MCF 10A (cell line): ENCODE data around the gene IQCH. TPM values are rescaled to one million over a fixed set of nuclear protein-coding genes. Genes with fewer than 3 reads are reported as not detected.

Experiments
- BruUV-seq: library from RNA; stranded (reverse); fragments of 400-500 nt; replicated peaks from 2 replicates; lab custom pipeline; 2021; lab: Mats Ljungman, UMichigan
- CTCF ChIA-PET: fragments of 300-600 bp; sonication (Branson Sonifier 250); formaldehyde crosslinking; extraction: SDS; loops from one replicate; lab custom pipeline; 2021; ENCODE audit warnings: antibody characterized with exemption, inconsistent platforms; lab: Yijun Ruan, JAX
- POLR2A ChIA-PET: fragments of 300-600, 350-650 bp; sonication (Branson Sonifier 250); formaldehyde crosslinking; extraction: SDS; loops from one replicate; lab custom pipeline; 2020; ENCODE audit warnings: antibody characterized with exemption, inconsistent platforms; lab: Yijun Ruan, JAX
- DNase-seq: peaks from one replicate; pipeline ENCODE4 v3.0.0-alpha.2; 2018; ENCODE audit not compliant: unreplicated experiment
- H3K27ac Mint-ChIP-seq: one replicate; pipeline ENCODE4 v1.8.0; 2022; ENCODE audit warnings: mild to moderate bottlenecking, low read depth, mixed read lengths; ENCODE audit not compliant: unreplicated experiment
- H3K27me3 Mint-ChIP-seq: one replicate; pipeline ENCODE4 v1.8.0; 2022; ENCODE audit warnings: mixed read lengths; ENCODE audit not compliant: insufficient read depth, unreplicated experiment
- H3K36me3 Mint-ChIP-seq: one replicate; pipeline ENCODE4 v1.8.0; 2022; ENCODE audit warnings: mild to moderate bottlenecking, moderate library complexity, mixed read lengths; ENCODE audit not compliant: insufficient read depth, unreplicated experiment
- H3K4me1 Mint-ChIP-seq: one replicate; pipeline ENCODE4 v1.8.0; 2022; ENCODE audit warnings: mixed read lengths; ENCODE audit not compliant: insufficient read depth, unreplicated experiment
- H3K4me3 Mint-ChIP-seq: one replicate; pipeline ENCODE4 v1.8.0; 2022; ENCODE audit warnings: mild to moderate bottlenecking, moderate library complexity, mixed read lengths; ENCODE audit not compliant: unreplicated experiment
- H3K9me3 Mint-ChIP-seq: one replicate; pipeline ENCODE4 v1.8.0; 2022; ENCODE audit warnings: mixed read lengths; ENCODE audit not compliant: unreplicated experiment
- intact Hi-C: fragments of 100-400 bp; cut with micrococcal nuclease; formaldehyde crosslinking; loops from 2 replicates; pipeline ENCODE4 v1.14.1; 2022
- total RNA-seq: library from RNA; stranded (reverse); gene quantifications from 2 replicates; pipeline ENCODE4 v1.2.3, GENCODE V29; 2022
- TF ChIP-seq, protein P1 (sequence below): fragments of 200-600 bp; IDR thresholded peaks from one replicate; pipeline ENCODE4 v1.8.0; 2022; ENCODE audit warnings: antibody characterized with exemption, mild to moderate bottlenecking; ENCODE audit not compliant: unreplicated experiment

IQCH gene
- total RNA-seq, 1 experiment from 2014 or later, result 5.0 TPM

DNA sequence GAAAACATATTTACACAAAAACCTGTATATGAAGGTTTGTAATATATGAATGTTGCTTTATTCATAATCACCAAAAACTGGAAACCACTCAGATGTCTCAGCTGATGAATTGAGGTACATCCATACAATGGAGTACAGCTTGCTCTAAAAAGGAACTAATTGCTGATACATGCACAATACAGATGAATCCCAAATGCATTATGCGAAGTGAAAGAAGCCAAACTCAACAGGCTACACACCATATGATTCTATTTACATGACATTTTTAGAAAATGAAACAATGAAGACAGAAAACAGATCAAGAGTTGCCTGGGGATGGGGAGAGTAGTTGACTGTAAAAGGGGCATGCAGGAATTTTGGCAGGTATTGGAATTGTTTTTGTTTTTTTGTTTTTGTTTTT, 95.5 kb downstream of the IQCH start:
- Mint-ChIP-seq H3K4me1 (no peaks in the 10 kb centered on the region), H3K27me3 (no peaks in the 10 kb centered on the region), H3K9me3 (no peaks in the 10 kb centered on the region), H3K4me3 (no peak overlapping the region), H3K27ac (no peak overlapping the region), H3K36me3 (no peaks in the 10 kb centered on the region)
- ChIA-PET POLR2A (no interaction called here), CTCF (interaction anchor here (0.6 kb wide), 1 partner anchor 42 kb away, joined by 4 read pairs; no protein-coding TSS in a partner anchor)
- TF ChIP-seq, protein P1, sequence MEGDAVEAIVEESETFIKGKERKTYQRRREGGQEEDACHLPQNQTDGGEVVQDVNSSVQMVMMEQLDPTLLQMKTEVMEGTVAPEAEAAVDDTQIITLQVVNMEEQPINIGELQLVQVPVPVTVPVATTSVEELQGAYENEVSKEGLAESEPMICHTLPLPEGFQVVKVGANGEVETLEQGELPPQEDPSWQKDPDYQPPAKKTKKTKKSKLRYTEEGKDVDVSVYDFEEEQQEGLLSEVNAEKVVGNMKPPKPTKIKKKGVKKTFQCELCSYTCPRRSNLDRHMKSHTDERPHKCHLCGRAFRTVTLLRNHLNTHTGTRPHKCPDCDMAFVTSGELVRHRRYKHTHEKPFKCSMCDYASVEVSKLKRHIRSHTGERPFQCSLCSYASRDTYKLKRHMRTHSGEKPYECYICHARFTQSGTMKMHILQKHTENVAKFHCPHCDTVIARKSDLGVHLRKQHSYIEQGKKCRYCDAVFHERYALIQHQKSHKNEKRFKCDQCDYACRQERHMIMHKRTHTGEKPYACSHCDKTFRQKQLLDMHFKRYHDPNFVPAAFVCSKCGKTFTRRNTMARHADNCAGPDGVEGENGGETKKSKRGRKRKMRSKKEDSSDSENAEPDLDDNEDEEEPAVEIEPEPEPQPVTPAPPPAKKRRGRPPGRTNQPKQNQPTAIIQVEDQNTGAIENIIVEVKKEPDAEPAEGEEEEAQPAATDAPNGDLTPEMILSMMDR, result no peak
- intact Hi-C loops, result no loop called here
- BruUV-seq, result no TSS peak
- no peak for DNase-seq

DNA sequence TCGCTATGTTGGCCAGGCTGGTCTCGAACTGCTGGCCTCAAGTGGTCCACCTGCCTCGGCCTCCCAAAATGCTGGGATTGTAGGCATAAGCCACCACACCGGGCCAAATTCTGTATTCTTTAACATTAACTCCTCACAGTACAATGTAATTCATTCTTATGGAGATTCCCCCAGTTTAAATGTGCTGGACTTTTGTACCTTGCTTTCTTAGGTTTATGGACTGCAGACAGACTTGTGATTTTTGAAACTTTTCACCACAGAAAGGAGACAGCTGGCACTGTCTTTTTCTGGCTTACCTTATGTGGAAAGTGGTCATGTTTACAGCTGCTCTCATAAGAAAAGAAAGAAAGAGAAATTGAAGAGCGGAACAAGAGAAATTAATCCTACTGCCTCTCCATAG, 103.8 kb downstream of the IQCH start:
- BruUV-seq, result no TSS peak
- Mint-ChIP-seq H3K27ac (no peak overlapping the region), H3K9me3 (no peaks in the 10 kb centered on the region), H3K4me1 (no peaks in the 10 kb centered on the region), H3K36me3 (no peaks in the 10 kb centered on the region), H3K27me3 (no peaks in the 10 kb centered on the region), H3K4me3 (no peak overlapping the region)
- TF ChIP-seq, protein P1, result no peak
- ChIA-PET CTCF (interaction anchor here (0.6 to 0.9 kb wide), 3 partner anchors 9 to 1355 kb away, joined by 3 to 4 read pairs (median 3); no protein-coding TSS in a partner anchor), POLR2A (no interaction called here)
- no peak for DNase-seq
- intact Hi-C loops, result no loop called here

DNA sequence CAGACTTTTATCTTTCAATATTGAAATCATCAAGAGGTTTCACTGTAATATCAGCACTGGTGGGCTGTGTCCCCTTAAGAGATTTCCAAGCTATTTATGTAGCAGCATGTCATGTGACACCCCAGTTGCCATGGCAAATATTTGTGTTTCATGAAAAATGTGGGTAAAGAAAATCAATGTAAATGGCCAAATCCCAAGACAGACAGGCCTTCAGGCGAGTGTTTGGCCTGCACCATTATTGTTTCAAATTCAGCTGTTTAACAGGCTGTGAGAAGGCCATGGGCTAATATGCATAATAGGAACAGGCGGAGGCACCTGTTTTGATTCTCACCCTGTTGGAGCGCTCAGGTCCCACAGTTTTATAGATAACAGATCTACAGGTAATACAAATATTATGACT, 104.2 kb downstream of the IQCH start:
- no peak for DNase-seq
- intact Hi-C loops, result no loop called here
- H3K36me3 Mint-ChIP-seq, result no peaks in the 10 kb centered on the region
- H3K4me3 Mint-ChIP-seq, result no peak overlapping the region
- ChIA-PET CTCF (interaction anchor here (0.9 kb wide), 1 partner anchor 9 kb away, joined by 3 read pairs; no protein-coding TSS in a partner anchor), POLR2A (no interaction called here)
- H3K9me3 Mint-ChIP-seq, result no peaks in the 10 kb centered on the region
- TF ChIP-seq, protein P1, result no peak
- BruUV-seq, result no TSS peak
- no peak overlapping the region for H3K27ac Mint-ChIP-seq
- no peaks in the 10 kb centered on the region for H3K27me3 Mint-ChIP-seq
- H3K4me1 Mint-ChIP-seq, result no peaks in the 10 kb centered on the region

DNA sequence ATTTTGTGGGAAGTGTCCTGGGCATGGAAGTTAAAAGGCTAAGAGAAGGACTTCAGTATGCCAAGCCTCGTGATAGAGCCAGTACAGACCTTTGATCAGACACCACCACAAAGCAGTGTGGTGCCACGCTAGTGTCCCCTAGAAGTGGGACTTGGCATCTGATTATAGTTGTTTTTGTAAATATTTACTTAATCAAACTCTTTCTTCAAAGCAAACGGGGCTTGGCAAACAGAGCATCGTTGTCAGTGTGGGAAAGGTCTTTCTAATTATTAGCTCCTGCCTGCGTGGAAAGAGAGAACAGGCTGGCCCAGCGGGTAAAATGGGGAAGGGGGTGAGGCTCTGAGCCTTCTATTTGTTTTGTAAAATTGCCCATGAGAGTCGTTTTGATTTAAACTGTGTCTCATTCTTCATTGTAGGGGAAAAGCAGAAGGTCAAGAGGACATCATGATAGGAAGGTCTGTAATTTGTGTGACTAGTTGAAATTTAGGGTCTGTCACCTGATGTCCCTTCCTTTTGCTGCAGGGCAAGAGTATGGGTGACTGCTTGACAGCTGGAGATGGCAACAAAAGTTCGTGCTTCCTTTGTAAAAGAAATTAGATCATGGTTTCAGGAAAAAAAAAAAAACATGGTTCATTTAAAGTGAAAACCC, 105.0 kb downstream of the IQCH start:
- Mint-ChIP-seq H3K9me3 (no peaks in the 10 kb centered on the region), H3K4me1 (no peaks in the 10 kb centered on the region), H3K4me3 (no peak overlapping the region), H3K27ac (no peak overlapping the region), H3K27me3 (no peaks in the 10 kb centered on the region), H3K36me3 (no peaks in the 10 kb centered on the region)
- TF ChIP-seq, protein P1, result no peak
- ChIA-PET CTCF (no interaction called here), POLR2A (no interaction called here)
- no peak for DNase-seq
- intact Hi-C loops, result no loop called here
- BruUV-seq, result no TSS peak
